Measurements from ENCODE around the gene PRAMEF26.
"Not testable (repeated sequence)": the region's sequence is repeated elsewhere in the genome, so short reads cannot be mapped to it uniquely, and the experiment has no call there.

Gene PRAMEF26

DNA sequence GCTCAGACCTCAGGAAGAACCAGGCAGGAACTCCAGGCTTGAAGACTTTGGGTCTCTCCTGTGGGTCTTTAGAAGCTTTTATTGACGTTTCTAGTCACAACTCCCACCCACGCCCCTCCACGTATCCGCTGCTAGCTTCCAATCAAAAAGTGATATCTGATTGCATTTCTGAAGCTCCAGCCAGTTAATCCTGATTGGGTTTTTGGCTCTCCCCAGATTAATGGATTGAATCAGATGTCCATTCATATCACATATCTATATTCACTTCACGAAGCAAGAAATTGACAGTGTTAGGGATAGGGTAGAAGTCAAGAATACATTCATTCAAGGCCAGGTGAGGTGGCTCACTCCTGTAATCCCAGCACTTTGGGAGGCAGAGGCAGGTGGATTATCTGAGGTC, at the start of gene PRAMEF26:
TSS of gene PRAMEF26 (minus strand) at position 101 of the 400 bp plus-strand sequence. CDS start 2,914 bp downstream, outside the sequence.
- not testable (repeated sequence) for DNase-seq (ENCODE audit: low spot score)

- DNase-seq (ENCODE audit: low spot score): not testable (repeated sequence)
Measured at GRCh38 chr1:13201309-13201708, 45.5 kb upstream of the PRAMEF26 start, which contains the start of gene PRAMEF13. Gene PRAMEF13, minus strand, starts transcription at chr1:13201409. Its CDS starts 1,820 bp downstream, at chr1:13199589.

GRCh38 chr1:13171548-13171947, 15.7 kb upstream of the PRAMEF26 start, which contains the start of gene PRAMEF9:
Gene PRAMEF9, plus strand, starts transcription at chr1:13171848. Its CDS starts 3,433 bp downstream, at chr1:13175281.
- DNase-seq (ENCODE audit: low spot score): not testable (repeated sequence)

- DNase-seq (ENCODE audit: low spot score): not testable (repeated sequence)
Measured at GRCh38 chr1:13165531-13165930, 9.7 kb upstream of the PRAMEF26 start, which contains the start of gene HNRNPCL4. Gene HNRNPCL4, minus strand, starts transcription at chr1:13165631. Its CDS starts 164 bp downstream, at chr1:13165467.

GRCh38 chr1:13116754-13117153, 39.1 kb downstream of the PRAMEF26 start, which contains the start of gene HNRNPCL2:
Gene HNRNPCL2, minus strand, starts transcription at chr1:13116854. Its CDS starts 454 bp downstream, at chr1:13116400.
- not testable (repeated sequence) for DNase-seq (ENCODE audit: low spot score)

All from globus pallidus (tissue), 1 donor.